GM21723 (cell line): Measurements from ENCODE around the gene THOC6.

Experiments used
- ATAC-seq: cut with Tn5 transposase; IDR thresholded peaks from one replicate; pipeline ENCODE4 v1.9.1; 2021; ENCODE audit warnings: mild to moderate bottlenecking, moderate library complexity; ENCODE audit not compliant: unreplicated experiment

The THOC6 gene

DNA sequence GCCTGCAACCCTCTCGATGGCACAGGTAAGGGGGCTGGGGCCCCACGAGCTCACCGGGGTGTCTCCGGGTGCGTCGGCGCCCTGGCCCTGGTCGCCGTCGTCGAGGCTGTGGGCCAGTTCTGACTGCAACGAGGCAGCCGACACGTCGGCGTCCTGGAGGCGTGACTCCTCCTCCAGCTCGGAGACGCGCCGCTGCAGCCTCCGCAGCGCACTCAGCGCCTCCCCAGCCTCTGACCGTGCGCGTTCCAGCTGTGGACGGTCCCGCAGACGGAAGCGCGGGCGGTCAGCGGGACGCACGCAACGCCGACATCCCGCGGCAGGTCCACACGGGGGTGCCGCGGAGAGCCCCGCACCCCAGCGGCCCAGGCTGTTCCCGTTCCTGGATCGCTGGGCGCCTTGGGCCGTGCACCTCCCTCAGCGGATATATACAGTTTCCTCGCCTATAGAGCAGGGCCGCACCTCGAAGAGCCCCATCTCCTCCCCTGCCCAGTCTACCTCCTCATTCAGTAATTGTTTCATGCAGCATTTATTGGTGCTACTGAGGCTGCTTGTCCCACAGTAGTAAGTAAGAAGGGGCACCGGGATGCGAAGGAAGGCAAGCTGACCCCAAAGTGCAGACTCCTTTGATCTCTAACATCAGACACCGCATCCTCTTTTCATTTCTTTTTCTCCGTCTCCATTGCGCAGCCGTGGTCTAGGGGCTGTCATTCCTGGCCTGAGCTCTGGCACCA is 5.8 kb downstream of the THOC6 start:
- no peak for ATAC-seq

DNA sequence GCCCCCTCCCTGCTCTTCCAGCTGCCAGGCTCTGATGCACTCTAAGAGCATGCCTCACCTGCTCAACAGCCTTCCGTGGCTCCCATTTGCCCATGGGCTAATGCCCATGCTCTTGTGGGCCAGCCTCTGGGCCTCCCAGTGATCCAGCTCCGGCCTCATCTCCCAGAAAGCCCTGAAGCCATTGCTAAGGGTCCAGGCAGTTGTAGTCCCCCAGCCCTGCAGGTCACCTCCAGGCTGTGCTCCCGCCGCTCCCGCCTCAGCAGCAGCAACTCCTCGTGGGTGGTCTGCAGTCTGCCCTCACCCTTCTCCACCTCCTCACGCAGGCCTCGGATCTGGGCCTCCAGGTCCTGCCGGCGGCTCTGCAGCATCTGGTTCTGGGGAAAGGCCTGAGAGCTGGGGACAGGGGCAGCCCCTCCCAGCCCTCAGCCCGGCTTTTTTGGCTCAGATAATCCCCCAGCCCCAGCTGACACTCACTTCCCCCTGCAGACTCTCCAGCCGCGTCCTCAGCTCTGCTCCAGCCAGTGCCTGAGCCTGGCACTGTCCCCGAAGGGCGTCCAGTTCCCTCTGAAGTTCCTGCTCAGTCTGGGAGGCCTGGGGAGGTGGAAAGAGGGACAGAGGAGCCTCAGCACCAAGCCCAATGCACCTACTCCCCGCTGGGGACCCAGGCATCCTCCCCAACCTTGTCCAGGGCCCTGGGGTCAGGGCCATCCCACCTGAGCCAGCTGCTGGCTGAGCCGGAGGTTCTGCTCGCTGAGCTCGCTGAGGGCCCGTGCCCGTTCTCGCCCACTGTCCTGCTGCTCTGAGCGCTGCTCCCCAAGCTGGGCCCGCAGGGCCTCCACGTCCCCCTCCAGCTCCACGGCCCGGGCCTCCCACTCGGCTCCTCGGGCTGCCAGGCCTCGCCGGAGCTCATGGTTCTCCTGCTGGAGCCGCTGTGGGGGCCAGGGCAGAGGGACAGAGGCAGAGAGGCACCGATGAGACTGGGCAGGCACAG is 6.7 kb downstream of the THOC6 start:
- no peak for ATAC-seq

DNA sequence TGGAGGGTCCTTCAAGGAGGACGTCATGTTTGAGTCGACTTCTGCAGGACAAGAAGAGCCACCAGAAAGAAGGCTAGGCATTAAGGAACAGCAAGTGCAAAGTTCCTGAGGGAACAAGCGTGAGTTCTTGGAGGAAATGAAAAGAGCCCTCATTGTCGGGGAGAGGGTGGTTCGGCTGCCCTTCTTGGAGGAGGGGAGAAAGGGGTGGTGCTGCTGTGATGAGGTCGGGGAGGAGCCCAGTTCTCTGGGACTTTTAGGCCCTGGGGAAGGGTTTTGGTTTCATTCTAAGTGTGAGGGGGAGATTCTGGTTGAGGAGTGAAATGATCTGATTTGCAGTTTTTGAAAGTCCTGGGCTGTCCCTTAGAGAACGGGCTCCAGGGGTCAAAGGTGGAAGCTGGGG is 8.8 kb downstream of the THOC6 start:
- no peak for ATAC-seq

DNA sequence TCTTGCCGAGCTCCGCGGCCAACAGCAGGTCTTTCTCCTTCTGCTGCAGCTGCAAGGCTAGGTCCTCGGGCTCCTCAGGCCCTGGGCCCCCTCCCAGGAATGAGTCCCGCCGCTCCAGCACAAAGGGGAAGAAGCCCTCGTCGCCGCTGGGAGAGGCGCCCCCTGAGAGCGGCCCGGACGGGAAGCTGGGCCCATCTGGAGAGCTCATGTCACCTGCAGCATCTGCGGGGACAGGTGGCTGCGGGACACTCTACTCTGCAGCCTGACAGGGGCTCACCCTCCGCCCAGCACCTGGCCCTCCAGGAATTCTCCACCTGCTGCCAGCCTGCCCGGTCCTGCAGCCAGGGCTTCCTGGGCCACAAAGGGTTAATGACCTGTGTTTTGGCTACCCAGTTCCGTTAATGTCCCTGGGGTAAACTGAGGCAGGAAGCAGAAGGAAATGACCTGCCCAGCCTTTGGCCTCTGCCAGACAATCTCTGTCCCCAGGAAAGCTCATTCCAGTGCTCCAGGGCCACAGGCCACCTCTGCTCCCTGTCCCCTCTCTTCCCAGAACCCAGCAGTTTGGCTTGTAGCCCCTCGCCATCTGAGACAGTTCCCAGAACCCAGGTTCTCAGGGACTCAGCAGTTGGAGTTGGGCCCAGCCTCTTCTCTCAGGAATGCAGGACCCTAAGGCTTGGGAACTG is 11.6 kb downstream of the THOC6 start:
- no peak for ATAC-seq

DNA sequence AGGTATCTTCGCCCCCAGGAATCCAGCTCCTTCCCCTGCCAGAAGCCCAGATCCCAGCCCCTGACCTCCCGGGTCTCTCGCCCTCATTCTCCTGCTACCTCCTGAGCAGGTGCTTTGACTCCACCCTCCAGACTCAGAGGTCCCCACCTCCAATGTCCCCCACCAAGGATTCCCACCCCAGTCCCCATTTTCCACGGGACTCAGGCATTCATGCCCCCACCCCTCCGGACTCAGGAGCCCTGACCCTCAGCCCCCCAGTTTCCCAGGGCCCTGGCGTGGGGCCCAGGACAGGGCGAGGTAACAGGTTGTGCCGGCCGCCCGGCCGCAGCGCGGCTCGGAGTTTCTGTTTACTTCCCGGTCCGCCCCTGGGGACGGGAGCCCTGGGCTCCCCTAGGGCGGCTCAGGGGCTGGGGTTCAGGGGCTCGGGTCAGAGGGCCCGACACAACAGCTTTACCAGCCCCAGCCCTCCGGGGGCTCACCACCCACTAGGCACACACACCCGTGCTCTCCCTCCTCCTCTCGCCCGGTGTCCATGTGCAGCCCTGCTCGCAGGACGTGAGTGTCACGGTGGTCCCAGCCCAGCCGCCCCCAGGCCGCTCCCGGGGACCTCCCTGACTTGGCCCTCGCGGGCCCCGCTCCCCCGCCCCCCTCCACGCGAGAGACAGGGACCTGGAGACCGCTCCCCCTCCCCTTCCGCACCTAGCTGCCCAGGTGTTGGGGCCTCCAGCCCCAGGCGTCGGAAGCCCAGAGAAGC is 12.3 kb downstream of the THOC6 start:
- ATAC-seq = no peak

DNA sequence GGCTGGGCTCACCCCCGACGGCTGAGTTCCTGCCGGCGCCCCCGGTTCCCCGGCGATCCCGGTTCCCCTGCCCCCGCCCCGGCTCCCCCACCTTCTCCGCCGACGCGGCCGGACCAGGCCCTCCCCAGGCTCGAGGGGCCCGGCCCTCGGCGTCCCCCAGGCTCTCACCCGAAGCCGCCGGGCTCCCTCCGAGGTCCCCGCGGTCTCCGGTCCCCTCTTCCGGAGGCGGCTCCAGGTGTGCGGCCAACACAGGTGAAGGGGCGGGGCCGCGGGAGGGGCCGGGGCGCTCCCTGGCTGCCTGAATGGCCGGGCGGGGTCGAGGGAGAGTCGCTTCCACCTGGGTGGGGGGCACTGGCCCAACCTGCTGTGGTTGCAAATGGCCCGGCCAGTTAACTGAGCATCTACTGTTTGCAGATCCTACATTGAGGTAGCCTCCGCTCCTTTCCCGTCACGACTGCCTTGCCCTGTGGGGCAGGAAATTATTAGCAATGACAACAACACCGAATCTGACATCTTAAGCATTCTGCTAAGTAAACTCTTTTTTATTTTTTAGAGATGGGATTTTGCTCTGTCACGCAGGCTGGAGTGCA is 13.0 kb downstream of the THOC6 start, which contains the start of gene BICDL2:
BICDL2 (minus strand) TSS at position 219 of the 590 bp plus-strand sequence. CDS start 1,448 bp downstream, outside the sequence.
- ATAC-seq = no peak

DNA sequence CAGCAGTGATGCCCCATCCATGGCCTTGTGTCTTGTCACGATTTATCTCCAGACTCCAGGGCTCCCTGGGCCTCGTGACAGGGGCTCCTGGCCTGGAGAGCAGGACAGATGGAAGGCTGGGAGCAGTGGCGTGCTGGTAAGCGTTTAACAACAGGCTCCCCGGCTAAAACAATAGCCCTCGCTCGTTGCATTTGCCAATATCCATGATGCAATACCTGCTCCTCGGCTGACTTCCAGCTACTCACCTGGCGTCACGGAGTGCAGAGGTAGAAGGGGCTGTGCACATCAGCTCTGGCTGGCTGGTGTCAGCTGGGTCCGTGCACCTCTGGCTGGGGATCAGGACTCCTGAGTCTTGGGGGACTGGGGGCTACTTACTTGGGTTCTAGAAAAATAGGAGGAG is 14.4 kb downstream of the THOC6 start:
- no peak for ATAC-seq

DNA sequence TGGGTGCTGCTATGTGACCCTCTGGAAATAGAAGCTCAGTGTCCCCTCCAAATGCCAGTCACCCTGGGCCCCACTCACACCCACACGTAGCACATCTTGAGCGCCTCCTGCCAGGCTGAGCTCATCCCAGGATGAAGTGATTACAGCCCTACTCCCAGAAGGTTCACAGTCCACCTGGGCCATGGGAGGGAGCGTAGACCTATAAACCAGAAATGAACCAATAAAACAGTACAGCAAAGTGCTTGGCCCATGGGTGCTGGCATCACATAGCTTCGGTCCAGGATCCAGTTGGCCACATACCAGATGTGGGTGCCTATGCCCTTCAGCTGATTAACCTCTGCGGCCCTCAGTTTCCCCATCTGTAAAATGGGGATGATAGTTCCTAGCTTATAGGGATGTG is 15.1 kb downstream of the THOC6 start:
- ATAC-seq = no peak

DNA sequence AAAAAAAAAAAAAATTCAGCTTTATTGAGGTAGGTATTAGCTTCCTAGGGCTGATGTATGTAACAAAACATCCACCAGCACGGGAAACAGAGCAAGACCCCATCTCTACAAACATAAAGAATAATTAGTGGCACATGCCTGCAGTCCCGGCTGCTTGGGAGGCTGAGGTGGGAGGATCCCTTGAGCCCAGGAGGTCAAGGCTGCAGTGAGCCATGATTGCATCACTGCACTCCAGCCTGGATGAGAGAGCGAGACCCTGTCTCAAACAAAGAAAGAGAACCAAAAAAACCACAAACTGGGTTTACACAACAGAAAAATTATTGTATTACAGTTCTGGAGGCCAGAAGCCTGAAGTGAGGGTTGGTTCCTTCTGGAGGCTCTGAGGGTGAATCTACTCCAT is 18.5 kb downstream of the THOC6 start:
- no peak for ATAC-seq

DNA sequence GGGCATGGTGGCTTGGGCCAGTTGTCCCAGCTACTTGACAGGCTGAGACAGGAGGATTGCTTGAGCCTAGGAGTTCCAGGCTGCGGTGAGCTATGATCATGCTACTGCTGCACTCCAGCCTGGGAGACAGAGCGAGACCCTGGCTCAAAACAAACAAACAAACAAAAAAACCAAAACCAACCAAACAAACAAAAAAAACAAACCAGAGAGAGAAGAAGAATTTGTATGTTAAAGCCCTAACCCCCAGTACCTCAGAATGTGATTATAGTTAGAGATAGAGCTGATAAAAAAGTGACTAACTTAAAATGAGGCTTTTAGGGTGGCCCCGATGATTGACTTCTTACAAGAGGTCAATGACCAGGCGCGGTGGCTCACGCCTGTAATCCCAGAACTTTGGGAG is 20.9 kb downstream of the THOC6 start:
- ATAC-seq = no peak

DNA sequence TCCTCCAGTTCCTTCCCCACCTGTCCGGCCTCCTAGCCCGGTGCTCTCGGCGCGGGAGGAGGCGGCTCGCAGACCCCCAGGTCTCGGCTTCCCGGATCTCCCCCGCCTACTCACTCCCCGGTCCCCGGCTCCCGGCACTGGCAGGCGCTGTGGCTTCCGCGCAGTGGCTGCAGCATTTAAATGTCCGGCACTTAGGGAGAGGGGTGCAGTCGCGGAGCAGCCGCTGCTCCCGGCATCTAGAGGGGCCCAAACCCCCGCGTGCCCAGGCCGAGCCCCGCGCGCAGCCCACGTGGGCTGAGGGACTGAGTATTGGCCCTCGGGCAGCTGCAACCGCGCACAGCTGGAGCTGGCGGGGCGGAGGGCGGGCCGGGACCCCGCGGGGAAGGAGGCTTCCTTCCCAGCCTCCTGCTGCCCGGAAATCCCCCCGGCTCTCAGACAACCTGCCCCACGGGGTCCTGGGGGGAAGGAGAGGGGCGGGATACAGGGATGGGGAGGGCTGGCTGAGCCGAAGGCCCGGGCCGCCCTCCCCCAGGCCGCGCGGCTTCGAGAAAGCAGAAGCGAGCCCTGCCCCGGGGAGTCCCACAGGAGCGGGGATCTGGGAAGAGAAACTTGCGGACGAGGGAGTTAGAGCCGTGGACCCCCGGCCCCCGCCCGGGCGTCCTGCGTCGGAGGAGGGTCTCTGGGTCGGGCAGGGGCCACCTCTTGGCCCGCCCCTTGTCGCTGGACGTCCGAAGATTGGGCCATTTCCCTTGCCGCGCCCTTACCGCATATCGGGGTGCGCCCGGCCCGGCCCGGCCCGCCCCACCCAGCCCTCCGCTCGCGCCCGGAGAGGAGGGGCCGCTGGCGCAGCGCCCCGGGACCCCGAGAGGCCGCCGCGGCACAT is 22.2 kb downstream of the THOC6 start, which contains the start of gene MMP25:
MMP25 (plus strand) TSS at position 804 of the 883 bp plus-strand sequence. CDS start 357 bp downstream, outside the sequence.
- no peak for ATAC-seq

DNA sequence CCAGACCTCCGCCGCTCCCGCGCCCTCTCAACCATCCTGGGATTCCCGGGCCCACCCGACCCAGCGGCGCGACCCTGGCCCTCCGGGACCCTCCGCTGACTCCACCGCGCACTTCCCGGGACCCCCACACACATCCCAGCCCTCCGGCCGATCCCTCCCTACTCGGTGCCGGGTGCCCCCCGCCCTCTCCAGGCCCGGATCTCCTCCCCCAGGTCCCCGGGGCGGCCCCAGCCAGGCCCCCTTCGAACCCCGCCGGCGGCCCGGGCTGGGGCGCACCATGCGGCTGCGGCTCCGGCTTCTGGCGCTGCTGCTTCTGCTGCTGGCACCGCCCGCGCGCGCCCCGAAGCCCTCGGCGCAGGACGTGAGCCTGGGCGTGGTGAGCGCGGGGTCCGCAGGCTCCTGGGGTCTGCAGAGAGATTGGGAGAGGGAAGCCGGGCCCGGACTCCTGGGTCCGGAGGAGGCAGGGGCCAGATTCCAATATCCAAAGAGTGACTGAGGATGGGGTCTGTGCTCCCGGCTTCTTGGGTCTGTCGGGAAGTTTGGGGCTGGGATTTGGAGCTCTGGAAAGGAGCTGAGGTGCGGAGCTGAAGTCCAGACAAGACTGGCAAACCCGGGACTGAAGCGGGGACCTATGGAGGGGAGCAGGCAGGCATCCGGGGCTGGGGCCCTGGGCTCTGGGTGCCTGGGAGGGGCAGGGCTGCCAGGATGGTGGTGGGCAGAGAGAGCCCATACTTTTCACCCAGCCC is 23.0 kb downstream of the THOC6 start:
- ATAC-seq = no peak

DNA sequence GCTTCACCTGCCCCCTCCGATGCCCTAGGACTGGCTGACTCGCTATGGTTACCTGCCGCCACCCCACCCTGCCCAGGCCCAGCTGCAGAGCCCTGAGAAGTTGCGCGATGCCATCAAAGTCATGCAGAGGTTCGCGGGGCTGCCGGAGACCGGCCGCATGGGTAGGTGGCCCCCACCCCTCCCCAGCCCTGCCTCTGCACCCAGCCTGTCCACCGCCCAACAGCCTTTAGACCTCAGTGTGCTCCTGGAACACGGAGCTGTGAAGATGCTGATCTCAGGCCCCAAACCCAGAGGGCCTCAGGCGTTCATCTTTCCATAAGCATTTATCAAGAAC is 23.5 kb downstream of the THOC6 start:
- no peak for ATAC-seq

DNA sequence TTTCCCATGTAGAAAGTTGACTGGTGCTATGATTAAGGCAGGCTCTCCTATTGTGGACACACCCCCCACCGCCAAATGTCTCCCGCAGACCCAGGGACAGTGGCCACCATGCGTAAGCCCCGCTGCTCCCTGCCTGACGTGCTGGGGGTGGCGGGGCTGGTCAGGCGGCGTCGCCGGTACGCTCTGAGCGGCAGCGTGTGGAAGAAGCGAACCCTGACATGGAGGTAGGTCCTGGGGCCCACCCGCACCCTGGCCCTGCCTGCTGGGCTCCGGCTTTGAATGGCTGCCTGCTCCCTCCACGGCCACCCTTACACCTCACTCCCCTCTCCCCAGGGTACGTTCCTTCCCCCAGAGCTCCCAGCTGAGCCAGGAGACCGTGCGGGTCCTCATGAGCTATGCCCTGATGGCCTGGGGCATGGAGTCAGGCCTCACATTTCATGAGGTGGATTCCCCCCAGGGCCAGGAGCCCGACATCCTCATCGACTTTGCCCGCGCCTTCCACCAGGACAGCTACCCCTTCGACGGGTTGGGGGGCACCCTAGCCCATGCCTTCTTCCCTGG is 26.2 kb downstream of the THOC6 start:
- no peak for ATAC-seq

DNA sequence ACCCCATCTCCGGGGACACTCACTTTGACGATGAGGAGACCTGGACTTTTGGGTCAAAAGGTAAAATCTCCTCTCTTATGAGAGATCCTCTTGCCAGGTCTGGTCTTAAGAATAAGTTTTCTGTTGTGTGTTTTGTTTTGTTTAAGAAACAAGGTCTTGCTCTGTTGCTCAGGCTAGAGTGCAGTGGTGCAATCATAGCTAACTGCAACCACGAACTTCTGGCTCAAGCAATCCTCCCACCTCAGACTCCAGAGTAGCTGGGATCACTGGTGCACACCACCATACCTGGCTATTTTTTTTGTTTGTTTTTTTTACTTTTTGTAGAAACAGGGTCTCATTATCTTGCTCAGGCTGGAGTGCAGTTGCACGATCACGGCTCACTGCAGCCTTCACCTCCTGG is 26.7 kb downstream of the THOC6 start:
- ATAC-seq = no peak

DNA sequence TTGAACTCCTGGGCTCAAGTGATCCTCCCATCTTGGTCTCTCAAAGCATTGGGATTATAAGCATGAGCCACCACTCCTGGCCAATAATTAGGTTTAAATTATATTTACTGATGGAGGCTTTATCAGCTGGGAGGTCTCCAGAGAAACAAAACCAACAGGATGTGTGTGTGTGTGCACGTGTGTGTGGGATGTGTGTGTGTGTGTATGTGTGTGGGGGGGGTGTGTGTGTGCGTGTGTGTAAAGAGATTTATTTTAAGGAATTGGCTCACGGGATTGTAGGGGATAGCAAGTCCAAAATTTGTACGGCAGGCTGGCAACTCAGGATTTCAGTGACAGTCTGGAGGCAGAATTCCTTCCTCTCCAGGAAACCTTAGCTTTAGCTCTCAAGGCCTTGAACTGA is 27.2 kb downstream of the THOC6 start:
- no peak for ATAC-seq

DNA sequence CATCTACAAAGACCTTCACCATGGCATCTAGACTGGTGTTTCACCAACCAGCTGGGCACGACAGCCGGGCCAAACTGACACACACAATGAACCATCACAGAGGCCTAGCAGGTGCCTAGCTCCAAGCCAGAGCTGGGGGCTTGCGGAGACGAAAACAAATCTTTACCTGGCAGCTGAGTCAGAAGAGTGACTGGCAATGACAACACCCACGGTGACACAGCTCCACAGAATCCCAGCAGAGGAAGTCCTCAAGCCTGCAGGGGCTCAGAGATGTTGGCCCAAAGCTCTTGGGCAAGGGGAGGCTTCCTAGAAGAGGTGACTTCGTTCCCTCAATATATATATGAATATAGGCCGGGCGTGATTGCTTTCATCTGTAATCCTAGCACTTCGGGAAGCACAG is 27.7 kb downstream of the THOC6 start:
- ATAC-seq = no peak
